H1 (cell line): ENCODE data around the gene TBX18. TPM values are rescaled to one million over a fixed set of nuclear protein-coding genes. Genes with fewer than 3 reads are reported as not detected.

Source experiments
- CTCF ChIP-seq, 3 experiments: IDR thresholded peaks; 1 replicate in 2 of 3; 2 replicates in 1 of 3; pipeline versions ENCODE4 v1.5.1 to v1.6.1; 2011; ENCODE audit warnings: low read length in 3 of 3, mild to moderate bottlenecking in 3 of 3, inconsistent platforms in 2 of 3, low read depth in 1 of 3, moderate library complexity in 1 of 3; ENCODE audit not compliant: insufficient read depth in 1 of 3; ENCODE audit errors: control extremely low read depth in 1 of 3
- polyA plus RNA-seq, 7 experiments: library from polyadenylated mRNA; depleted of rRNA in 3 of 7; stranded (reverse) in 5 of 7; unstranded in 2 of 7; fragments of >200 nt in 5 of 7; fragments of 200-250 nt in 2 of 7; gene quantifications; 1 replicate in 5 of 7; 2 replicates in 1 of 7; 4 replicates in 1 of 7; pipeline versions ENCODE4 v1.2.1 to v1.2.3, GENCODE V29; 2011 to 2013; ENCODE audit warnings: missing spikeins in 2 of 7, mixed read lengths in 2 of 7
- total RNA-seq: library from RNA; stranded (reverse); fragmentation: NEBNext Ultra II Directional; extraction: Animal tissue kit (Norgen Biotek cat#: 25700); gene quantifications from 2 replicates; pipeline ENCODE4 v1.2.1, GENCODE V29; 2021

The TBX18 gene
- total and polyA plus RNA-seq, 2 of the 8 experiments (the other 6 are each of a cell fraction or from before 2014, with no cell fraction given), result 0.02 TPM; not detected in 1

GRCh38 chr6:84756466-84756865 is 7.9 kb downstream of the TBX18 start (continued):
- TF ChIP-seq CTCF (IDR thresholded peaks at IDR 0.05; ENCODE audit: control extremely low read depth in 1 of 3, insufficient read depth in 1 of 3, low read depth in 1 of 3, low read length in 3 of 3), result no peak
